CD4-positive, alpha-beta T cell treated with Interferon alpha-2 for 1 hour (primary cell): Measurements from ENCODE around the gene PMEPA1.

Experiments
- DNase-seq, 2 donors: peaks; one replicate each; pipeline ENCODE4 v3.0.0-alpha.2; 2020 to 2022

The PMEPA1 gene

DNA sequence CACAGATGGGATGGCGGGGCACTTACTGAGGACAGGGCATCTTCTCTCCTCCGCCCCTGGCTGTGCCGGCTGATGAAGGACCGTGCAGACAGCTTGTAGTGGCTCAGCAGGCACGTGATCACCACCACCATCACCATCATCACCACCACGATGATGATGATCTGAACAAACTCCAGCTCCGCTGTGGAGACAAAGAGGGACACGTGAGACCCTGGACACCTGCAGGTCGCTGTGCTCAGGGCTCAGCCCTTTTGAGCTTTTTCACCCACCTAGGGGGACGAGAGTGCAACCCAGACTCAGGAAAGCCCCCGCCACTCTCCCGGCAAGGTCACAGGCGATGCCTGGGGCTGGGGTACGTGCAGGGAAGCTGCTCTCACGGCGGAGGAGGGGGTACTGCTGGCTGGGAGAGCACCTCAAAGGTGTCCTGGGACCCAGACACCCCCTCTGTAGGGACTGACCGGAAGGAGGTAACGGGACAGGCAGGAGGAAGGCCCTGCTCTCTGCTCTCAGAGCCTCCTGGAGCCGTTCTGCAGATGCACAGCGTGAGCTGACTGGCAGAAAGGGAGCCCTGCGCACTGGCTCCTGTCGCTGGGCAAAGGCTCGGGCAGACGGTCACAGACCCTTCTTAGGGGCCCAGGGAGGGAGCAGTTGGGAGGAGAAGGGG lies 50.2 kb downstream of the PMEPA1 start:
- no peak for DNase-seq

DNA sequence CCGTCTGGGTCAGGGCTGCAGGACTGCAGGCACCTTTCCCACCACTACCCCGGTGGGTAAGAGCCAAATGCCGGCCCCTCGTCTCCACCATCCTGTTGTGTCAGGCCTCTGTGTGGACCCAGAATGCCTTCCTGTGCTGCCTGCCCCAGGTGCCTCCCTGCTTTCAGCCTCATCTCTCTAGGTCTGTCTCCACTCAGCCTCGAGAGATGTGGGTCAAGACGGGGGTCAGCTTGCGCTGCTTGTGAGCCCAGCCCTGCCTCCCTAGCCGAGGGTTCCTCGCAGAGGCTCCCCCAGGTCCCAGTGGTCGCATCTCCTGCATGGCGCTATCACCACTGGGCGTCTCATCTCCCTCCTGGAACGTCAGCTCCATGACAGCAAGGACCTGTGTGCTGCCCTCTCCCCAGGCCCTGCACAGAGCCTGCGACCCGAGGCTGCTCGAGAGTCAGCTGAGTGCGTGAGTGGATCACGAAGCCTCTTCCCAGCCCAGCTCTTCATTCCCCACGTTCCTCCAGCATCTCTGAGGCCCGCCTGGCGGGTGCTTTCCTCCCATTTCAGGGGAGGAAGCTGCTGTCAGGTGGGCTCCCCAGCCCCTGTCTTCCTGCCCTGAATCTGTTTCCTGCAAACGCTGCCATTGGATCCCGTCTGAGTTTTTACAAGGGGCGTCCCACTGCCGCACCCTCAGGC lies 50.8 kb downstream of the PMEPA1 start:
- DNase-seq = no peak

DNA sequence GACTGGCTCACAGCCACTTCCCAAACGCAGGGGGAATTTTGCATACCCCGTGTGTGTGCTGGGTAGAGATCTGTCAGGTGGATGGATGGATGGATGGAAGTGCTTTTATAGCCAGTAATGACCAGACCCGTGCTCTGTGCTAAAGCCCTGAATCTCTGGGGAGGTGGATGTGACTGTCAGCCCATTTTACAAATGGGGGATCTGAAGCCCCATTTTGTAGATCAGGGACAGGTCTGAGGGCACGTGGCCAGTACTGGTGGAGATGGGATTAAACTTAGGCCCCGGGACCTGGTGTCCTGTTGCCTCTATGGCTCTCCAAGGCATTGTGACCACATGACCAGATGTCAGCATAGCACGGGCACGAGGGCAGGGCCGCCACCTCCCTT lies 51.4 kb downstream of the PMEPA1 start:
- no peak for DNase-seq

DNA sequence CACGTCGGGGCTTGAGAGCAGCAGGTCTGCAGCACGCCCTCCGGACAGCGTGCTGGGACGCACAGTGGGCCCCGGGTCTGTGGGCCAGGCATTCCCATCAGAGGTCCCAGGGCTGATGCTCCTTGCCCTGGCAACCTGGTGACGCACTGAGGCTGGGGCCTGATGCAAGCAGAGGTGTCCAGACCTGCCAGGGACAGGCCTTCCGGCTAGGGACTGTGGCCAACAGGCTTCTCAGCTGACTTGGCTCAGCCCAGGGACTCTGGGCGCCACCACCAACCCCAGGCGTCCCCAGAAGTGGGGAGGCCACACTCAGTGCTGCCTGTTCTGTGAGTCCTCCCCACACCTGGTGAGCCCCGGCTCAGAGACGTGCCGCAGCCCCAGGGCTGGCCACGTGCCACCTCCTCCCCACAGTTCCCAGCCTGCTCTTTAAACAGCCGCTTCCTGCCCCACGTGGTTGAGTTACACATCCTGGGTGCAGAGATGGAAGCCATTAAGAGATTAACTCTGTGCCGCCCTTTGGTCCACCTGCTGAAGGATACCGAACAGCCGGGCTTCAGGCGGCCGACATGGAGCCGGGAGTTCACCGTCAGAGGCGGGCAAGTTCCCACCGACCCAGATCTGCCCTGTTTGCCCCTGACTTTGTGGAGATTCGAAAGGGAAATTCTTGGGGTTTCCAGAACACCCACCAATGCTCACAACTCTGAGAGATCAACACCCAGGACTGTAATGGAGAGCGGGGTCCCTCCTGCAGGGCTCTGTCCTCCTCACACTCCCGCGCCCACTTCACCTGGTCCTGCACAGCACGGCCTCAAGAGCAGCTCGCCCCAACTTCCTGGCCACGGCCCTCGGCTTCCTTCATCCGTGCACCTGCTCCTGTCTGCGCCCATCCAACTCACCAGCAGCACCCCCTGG lies 52.0 kb downstream of the PMEPA1 start:
- peak; percentile 35 to 61 for DNase-seq

DNA sequence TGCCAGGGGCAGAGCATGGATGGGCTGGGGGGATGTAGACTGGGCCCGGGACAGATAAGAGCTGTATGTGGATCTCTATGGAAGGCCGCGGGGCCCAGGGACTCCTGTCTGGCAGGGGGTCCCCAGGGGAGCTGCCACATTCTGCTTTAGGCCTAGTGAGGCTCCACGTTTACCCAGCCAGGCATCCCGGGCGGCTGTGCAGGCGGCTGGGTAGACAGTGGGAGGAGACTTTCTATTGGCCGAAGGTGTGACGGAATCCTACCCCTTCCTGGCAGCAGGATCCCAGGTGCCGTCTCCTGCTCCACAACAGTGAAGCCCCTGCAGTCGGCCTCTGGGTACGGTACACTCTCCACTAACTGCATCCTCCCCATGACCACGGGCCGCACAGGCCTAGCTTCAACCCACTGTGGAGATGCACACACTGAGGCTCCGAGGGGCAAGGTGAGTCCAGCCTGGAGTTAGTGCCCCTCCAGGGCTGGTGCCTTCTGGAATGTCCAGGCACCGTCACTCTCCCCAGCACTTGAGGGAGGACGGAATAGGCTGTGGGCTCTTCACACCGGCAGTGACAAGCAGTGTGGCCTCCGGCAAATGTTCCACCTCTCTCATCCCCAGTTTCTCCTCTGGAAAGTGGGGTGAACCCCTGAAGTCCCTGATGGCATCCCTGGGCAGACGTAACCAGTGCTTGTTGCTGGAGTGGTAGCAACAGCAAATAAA lies 52.8 kb downstream of the PMEPA1 start:
- DNase-seq = no peak

DNA sequence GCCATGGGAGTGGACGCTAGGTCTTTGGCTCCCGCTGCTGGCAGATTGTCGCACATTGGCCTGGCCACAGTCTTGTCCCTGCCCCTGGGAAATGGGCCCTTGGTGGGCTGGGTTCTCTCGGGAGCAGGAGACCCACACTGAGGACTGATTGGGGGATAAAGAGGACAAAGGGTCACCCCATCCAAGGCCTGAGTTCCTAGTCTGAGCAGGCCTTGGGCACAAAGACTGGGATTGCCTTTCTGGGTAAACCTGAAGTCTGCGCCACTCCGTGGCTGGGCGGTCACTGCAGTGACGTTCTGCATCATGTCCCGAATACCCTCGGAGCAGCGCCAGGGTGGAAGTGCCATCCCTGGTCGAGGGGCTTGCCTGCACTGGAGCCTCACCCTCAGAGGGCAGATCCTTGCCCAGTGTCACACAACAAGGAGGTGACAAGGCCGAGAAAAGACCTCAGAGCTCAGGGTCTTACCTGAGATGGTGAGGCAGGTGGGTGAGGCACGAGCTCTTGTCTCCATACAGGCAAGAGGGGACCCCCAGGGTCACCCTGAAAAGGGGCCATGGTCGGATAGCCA lies 53.5 kb downstream of the PMEPA1 start:
- no peak for DNase-seq

DNA sequence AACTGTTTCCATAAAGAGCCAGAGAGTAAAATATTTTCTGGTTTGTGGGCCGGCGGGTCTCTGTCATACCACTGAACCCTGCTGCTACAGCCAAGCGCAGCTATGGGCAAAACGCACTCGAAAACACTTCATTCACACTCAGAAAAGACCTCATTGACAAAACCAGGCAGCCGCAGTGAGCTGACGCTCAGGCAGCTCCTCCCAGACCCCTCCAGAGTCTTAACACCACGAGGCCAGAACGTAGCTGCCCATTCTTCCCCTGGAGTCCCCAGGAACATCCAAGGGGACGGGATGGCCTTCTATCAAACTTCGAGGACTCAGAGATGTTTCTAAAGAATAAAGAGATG lies 54.0 kb downstream of the PMEPA1 start:
- no peak for DNase-seq

DNA sequence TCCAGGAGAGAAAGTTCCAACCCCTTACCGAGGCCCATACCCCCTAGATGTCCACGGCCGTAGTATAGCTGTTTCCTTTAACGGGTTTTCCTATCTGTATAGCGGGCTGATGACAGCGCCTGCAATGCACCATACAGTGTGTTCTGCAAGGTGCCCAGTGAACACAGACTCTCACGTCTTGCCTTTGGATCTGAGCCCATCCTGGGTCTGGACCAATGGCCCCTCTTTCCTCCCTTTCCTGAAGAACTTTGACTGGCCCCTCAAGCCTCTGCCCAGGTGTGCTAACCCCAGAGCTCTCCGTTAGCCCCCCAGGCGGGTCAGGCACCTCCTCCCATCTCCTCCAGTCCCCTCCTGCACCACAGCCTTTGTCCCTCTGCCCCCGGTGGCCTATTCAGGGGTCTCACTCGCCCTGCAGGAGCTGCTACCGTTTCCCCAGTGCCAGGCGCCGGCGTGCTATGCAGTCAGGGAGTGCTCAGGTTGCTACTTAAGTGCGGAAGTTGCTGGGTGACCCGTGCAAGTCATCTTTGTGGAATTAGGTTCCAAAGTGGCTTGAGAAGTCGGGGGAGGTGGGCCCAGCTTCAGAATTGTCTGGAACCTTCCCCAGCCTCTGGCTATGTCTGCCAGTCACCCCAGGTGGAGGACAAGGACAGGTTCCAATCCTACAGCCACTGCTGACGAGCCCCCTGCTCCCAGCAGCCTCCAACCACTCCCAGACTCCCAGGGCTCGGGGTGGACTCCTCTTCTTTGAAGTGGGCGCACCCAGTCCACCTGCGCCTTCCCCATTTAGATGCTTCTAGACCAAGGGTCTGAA lies 54.6 kb downstream of the PMEPA1 start:
- DNase-seq = no peak

DNA sequence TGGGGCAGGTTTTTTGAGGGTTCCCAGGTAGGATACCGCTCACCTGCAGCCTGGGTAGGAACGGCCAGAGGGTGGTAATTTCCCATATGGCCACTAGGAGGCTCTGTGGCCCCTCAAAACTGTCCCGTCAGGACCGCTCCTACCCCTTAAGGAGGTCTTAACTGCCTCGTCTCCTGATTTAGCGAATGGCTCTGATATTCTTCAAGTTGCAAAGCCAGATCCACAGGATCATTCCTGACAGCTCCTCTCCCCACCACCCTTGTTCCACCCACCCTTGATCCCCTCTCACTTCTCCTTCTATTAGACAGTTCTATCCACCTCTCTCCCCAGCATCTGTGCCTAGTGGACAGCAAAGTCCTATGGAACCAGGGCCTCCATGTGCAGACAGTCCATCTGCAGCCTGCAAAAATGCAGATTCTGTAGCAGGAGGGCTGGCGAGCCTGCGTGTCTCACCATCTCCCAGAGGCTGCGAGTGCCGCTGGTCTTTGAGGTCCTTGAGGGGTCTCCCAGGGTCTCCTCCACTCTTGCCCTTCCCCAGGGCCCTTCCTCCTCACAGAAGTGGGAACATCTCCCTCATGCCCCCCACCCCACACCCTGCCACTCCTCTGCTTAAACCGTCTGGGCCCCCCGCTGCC lies 55.3 kb downstream of the PMEPA1 start:
- DNase-seq = peak; percentile 52 to 71

DNA sequence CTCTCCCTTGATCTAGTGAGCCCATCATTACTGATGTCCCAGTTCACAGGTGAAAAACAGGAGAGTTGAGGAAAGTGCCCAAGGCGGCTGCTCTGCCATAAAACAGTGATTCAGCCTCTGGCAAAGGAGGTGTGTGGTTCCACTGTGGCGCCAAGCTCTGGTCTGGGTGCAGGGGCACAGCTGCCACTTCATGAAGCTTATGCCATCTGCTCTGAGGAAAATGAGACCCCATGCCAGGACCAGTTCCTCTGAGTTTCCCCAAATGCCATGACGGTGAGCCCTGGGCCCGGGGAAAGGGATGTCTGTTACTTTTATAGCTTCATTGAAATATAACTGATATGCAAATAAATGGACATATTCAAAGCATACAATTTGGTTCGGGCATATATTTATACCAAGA lies 55.9 kb downstream of the PMEPA1 start:
- DNase-seq = no peak

DNA sequence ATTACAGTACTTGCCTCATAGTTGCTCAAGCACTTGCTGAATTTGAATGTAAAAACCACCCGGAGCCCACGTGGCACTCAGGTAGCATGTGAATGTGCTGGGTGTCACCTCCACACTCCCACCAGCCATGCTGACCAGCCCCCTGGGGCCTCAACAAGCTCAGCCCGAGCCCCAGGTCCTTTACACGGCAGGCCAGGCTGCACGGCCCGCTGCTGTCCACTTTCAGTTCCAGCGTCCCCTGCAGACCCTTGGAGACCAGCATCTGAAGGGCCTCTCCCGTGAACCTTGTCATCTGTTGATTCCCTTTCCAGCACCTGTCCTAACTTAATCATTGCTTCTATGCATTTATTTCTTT lies 56.3 kb downstream of the PMEPA1 start:
- no peak for DNase-seq

DNA sequence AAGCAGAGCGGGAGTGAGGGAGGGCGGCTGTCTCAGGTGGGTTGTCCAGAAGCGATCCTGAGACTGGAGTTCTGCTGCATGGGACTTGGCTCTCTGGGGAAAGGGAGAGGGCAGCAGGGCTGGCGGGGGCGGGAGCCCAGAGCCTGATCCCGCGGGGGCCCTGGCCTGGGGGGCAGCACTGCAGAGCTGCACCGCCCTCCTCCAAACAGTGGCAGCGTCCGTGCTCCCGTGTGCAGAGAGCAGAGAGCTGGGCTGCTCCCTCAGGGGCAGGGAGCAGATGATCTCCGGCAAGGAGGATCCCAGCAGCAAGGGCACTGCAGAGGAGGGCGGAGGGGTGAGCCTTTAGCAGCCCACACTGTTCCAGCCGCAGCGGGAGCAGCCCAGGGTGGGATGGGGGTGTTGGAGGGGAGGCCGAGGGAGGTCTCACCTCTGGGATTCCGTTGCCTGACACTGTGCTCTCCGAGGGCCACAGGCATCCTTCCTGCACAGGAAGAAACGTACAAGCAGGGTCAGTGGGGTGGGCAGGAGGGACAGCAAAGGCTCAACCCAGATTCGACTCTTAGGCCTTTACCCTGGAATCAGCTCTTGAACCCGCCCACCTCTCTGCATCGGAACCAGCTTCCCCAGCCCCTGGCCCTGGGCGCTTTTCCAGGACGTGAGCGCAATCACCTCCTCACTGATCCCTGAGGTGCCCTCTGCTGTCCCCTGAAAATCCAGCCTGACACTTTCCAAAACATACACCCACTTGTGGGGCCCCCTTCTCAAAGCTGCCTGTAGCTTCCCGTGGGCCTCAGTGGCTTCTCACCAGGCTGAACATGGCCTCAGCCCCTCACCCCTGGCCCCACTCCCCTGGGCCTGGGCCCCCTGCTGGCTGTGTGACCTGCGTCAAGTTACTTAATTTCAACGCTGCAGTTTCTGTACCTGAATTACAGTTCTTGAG lies 56.9 kb downstream of the PMEPA1 start:
- no peak for DNase-seq

DNA sequence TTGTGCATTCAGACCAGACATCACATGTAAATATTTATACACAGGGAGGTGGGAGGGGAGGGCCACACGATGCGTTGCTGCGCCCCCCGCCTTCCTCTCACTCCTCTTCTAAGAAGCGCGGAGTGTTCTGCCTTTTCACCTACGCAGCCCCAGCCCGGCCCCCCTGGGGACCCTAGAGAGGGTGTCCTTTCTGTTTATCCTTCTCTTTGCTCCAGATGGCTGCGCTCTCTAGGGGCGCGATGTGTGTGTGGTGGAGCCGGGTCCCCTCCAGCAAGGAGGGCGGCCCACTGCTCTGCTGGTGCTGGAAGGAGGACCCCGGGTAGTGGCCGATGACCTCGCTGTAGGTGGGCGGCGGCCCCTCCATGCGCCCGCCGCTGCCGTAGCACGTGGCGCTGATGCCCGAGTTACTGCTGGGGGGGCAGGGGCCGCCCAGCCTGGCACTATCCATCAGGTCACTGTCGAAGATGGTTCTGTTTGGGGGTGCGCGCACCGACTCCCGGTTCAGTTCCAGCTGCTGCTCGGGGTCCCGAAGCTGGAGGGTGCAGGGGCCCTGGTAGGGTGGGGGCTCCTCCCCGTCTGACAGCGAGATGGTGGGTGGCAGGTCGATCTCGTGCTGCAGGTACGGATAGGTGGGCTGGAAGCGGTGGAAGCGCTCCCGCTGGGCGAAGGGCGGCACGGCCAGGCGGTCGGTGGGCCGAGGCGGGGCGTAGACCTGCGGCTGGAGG lies 57.8 kb downstream of the PMEPA1 start:
- no peak for DNase-seq

DNA sequence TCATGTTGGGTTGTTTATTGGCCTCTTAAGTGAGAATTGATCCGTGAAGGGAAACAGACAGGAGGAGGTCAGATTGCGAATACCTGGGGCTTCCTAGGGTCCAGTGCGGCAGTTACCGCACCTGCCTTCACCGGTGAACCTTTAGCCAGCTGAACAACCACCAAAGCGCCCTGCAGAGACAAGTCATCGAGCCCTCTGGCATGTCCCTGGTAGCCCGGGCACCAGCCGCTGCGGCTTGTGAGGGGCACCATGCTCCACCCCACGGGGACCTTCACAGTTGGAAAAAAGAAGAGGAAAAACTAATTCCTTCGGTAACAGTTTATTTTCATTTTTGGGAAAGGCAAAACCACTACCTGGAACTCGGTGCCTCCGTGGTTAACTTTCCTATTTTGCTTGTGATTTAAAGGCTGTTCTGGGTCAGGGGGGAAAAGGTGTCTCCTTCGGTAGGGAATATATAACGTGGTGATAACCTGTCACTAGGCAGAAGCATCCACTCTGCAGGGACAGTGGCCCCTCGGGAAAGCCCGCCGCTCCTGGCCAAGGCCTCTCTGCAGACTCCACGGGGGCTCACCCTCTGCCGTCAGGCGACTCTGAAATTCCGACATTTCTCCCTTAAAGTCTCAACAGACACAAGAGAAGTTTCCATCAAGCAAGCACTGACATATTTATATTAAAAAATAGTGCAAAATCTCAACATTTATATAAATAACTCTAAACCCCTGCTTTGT lies 58.9 kb downstream of the PMEPA1 start:
- no peak for DNase-seq

DNA sequence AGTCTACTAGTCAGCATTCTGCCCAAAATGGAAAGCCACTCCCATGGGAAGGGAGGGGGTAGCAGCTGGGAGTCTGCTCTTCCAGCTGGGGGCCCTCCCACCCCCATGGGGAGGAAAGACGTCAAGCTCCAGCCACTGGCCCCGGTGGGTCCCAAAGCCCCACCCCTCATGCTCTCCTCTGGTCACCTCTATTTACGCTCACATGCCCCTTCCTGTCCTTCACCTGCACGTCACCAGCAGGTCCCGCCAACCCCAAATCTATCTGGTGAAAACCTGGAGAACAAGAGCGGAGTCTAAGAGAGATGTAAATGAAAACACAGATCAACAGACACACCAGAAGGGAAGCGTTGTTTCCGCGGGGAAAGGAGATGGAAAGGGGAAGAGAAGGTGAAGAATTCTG lies 59.5 kb downstream of the PMEPA1 start:
- no peak for DNase-seq

DNA sequence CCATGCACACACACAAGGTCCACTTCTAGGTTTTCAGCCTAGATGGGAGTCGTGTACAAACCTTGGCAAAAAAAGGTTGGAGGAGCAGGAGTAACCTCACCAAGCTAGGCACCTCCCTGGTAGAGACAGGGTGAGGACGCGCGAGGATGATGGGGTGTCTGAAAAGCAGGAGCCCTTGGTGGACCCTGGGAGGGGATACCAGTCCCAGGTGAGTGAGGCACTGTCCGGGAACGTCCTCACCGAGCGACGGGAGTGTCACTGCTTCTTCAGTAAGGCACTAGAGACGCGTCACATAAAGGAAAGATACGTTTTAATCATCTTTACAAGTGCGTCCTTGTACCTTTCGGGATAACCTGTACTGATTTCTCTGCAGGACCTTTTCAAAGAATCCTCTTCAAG lies 60.2 kb downstream of the PMEPA1 start:
- no peak for DNase-seq

DNA sequence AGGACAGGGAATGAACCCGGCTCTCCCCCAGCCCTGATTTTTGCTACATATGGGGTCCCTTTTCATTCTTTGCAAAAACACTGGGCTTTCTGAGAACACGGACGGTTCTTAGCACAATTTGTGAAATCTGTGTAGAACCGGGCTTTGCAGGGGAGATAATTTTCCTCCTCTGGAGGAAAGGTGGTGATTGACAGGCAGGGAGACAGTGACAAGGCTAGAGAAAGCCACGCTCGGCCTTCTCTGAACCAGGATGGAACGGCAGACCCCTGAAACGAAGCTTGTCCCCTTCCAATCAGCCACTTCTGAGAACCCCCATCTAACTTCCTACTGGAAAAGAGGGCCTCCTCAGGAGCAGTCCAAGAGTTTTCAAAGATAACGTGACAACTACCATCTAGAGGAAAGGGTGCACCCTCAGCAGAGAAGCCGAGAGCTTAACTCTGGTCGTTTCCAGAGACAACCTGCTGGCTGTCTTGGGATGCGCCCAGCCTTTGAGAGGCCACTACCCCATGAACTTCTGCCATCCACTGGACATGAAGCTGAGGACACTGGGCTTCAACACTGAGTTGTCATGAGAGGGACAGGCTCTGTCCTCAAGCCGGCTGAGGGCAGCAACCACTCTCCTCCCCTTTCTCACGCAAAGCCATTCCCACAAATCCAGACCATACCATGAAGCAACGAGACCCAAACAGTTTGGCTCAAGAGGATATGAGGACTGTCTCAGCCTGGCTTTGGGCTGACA lies 60.8 kb downstream of the PMEPA1 start:
- DNase-seq = no peak
